Peyer's patch (tissue), 4 donors: ENCODE data around the gene MAD1L1. TPM values are rescaled to one million over a fixed set of nuclear protein-coding genes. Genes with fewer than 3 reads are reported as not detected.

Source experiments
- DNase-seq, 3 donors: peaks; one replicate each; pipeline ENCODE4 v3.0.0-alpha.2; 2017 to 2019
- H3K27ac ChIP-seq, 4 donors: fragments of 200-600 bp; sonication (generic); one replicate each; pipeline ENCODE4 v1.5.1; 2016 to 2019
- H3K27me3 ChIP-seq, 2 donors: fragments of 200-600 bp; sonication (generic); one replicate each; pipeline ENCODE4 v1.5.1; 2019
- H3K36me3 ChIP-seq, 3 donors: fragments of 200-600 bp; sonication (generic); one replicate each; pipeline ENCODE4 v1.5.1; 2016 to 2019
- H3K4me1 ChIP-seq, 4 donors: fragments of 200-600 bp; sonication (generic); one replicate each; pipeline ENCODE4 v1.5.1; 2016 to 2019
- H3K4me3 ChIP-seq, 4 donors: fragments of 200-600 bp; sonication (generic); 1 replicate in 3 of 4; 2 replicates in 1 of 4; pipeline ENCODE4 v1.5.1; 2016 to 2019; ENCODE audit warnings: mild to moderate bottlenecking in 1 of 4
- H3K9me3 ChIP-seq, 4 donors: fragments of 200-600 bp; sonication (generic); one replicate each; pipeline ENCODE4 v1.5.1; 2016 to 2019; ENCODE audit warnings: mild to moderate bottlenecking in 1 of 4
- POLR2A ChIP-seq, 2 donors: fragments of 450-650 bp; IDR thresholded peaks; one replicate each; pipeline ENCODE4 v1.5.1; 2017; ENCODE audit warnings: antibody characterized with exemption in 2 of 2, mild to moderate bottlenecking in 2 of 2, moderate library complexity in 2 of 2
- total RNA-seq, 4 donors: library from RNA; depleted of rRNA; stranded (reverse); fragments of >200 nt; gene quantifications; one replicate each; pipeline ENCODE4 v1.1.0, GENCODE V29; 2016
- TF ChIP-seq, protein P1 (sequence below), 6 experiments: fragments of 450-650 bp in 4 of 6; fragments of 200-600 bp in 2 of 6; sonication (generic) in 1 of 6; IDR thresholded peaks; one replicate each; pipeline ENCODE4 v1.5.1; 2017 to 2019; ENCODE audit warnings: antibody characterized with exemption in 6 of 6, mild to moderate bottlenecking in 3 of 6, moderate library complexity in 1 of 6

Gene MAD1L1
- total RNA-seq, 4 donors from 2014 or later, result 43.9 to 417 (median 59.1) TPM

DNA sequence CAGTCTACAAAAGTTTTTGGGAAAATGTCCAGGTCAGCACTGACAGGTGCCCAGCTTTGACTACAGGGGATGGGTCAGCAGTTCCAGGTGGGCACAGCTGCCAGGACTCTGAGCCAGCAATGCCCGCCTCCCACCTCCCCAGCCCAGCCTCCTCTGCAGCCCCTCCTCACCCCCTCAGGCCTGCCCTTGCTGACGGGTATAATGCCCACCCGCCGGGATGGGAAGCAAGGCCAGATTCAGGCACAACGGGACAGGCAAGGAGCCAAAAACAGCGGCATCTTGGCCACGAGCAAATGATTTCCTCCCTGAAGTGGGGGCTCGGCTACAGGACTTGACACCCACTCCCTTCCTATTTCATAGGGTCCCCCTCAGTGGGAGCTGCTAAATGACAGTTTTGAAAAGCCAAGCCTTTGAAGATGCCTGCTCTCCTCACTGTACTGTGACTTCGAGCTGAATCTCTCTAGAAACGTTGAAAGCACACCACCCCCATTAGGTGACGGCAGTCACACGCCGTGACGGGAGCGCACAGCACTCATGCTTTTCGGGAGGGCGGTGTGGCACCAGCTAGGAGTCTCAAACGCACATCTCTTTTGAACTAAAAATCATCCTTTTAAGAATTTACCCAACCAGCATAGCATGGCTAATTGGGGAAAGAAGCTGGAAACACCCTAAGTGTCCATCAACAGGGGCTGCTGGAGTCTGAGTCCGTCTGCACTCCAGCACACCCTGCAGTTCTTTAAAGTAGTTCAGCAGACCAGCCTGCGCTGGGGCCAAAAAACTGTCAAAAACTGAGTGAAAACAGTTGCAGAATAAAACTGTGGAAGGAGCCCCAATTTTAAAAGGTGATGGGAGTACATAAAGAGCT, 29.6 kb downstream of the MAD1L1 start:
- TF ChIP-seq POLR2A (IDR thresholded peaks at IDR 0.05), result no peak
- TF ChIP-seq, protein P1, sequence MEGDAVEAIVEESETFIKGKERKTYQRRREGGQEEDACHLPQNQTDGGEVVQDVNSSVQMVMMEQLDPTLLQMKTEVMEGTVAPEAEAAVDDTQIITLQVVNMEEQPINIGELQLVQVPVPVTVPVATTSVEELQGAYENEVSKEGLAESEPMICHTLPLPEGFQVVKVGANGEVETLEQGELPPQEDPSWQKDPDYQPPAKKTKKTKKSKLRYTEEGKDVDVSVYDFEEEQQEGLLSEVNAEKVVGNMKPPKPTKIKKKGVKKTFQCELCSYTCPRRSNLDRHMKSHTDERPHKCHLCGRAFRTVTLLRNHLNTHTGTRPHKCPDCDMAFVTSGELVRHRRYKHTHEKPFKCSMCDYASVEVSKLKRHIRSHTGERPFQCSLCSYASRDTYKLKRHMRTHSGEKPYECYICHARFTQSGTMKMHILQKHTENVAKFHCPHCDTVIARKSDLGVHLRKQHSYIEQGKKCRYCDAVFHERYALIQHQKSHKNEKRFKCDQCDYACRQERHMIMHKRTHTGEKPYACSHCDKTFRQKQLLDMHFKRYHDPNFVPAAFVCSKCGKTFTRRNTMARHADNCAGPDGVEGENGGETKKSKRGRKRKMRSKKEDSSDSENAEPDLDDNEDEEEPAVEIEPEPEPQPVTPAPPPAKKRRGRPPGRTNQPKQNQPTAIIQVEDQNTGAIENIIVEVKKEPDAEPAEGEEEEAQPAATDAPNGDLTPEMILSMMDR (IDR thresholded peaks at IDR 0.05), result no peak
- no peak overlapping the region for H3K4me3 ChIP-seq
- H3K9me3 ChIP-seq, result no peaks in the 10 kb centered on the region
- DNase-seq, result peak in 1 of 3 donors; percentile 32
- no peaks in the 10 kb centered on the region for H3K27me3 ChIP-seq
- no peaks in the 10 kb centered on the region for H3K4me1 ChIP-seq
- peaks cover 0 to 36% (median 0%) of the 10 kb centered on the region in 3 donors for H3K36me3 ChIP-seq
- H3K27ac ChIP-seq, result no peak overlapping the region

DNA sequence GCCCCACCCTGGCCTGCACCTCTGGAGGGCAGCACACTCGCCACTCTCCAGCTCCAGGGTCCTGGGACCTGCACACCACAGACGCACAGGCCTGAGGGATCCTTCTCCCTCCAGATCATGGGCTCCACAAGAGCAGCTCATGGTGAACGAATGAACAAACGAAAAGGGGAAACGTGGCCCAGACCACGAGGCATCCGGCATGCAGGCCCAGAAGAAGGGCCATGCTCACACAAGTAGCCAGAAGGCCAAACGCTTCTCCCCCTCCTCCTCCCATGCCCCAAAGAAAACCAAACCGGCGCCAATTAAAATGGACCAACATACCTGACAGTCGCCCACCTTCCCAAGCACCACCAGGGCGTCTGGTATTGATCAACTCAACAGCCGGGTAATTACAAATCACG, 30.4 kb downstream of the MAD1L1 start:
- H3K27me3 ChIP-seq, result no peaks in the 10 kb centered on the region
- peaks cover 0 to 33% (median 0%) of the 10 kb centered on the region in 3 donors for H3K36me3 ChIP-seq
- H3K9me3 ChIP-seq, result no peaks in the 10 kb centered on the region
- H3K27ac ChIP-seq, result no peak overlapping the region
- H3K4me1 ChIP-seq, result no peaks in the 10 kb centered on the region
- H3K4me3 ChIP-seq, result no peak overlapping the region
- no peak for DNase-seq
- TF ChIP-seq, protein P1 (IDR thresholded peaks at IDR 0.05), result no peak
- TF ChIP-seq POLR2A (IDR thresholded peaks at IDR 0.05), result no peak

DNA sequence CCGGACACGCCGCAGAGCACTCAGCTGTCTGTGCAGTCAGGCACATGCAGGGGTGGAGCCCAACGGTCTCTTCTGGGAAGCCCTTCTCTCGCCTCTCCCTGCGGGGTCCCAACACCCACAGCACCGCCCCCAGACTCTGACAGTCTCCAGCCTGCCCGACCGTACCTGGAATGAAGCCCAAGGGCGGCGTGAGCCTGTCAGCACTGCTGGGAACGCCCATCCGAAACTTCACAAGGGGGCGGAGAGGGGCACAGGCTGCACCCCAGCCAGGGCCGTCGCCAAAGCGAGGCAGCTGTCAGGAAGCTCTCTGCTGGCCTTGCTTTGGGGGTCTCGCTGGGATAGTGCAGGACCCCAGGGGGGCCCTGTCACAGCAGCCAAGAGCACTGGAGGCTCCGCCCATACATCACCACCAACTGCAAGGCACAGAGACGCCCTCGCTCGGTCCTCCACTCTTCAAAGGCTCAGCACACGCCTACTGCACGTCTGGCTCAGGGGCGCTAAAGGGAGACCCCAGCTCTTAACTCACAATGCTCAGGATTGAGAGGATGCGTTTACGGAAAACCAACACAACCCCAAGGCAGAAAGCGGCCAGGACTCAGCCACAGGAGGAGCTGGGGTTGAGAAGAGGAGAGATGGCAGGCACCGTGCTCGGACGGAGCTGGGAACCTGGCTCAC, 30.9 kb downstream of the MAD1L1 start:
- Histone ChIP-seq H3K4me3 (no peak overlapping the region), H3K27me3 (no peaks in the 10 kb centered on the region), H3K36me3 (peaks cover 0 to 28% (median 0%) of the 10 kb centered on the region in 3 donors), H3K9me3 (no peaks in the 10 kb centered on the region), H3K4me1 (no peaks in the 10 kb centered on the region), H3K27ac (no peak overlapping the region)
- peak in 1 of 3 donors; percentile 44 for DNase-seq
- TF ChIP-seq POLR2A (IDR thresholded peaks at IDR 0.05), result no peak
- TF ChIP-seq, protein P1 (IDR thresholded peaks at IDR 0.05), result no peak

DNA sequence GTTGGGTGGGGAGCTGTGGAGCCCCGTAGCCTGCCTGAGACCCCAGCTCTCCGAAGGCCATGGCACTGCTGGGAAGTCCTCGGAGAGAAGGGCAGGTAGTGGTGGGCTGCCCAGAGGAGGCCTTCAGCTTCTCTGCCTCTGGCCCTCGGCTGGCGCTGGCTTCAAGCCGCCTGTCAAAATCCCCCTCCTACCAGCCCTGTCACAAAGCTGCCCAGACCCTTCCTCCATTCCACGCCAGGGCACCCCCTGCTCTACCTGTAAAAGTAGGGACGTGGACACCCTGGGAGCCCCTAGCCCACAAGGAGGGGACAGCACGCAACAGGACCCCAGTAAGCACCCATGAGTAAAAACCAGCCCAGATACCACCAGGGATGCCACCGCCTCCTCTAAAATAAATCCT, 31.6 kb downstream of the MAD1L1 start:
- Histone ChIP-seq H3K27ac (no peak overlapping the region), H3K4me1 (no peaks in the 10 kb centered on the region), H3K27me3 (no peaks in the 10 kb centered on the region), H3K4me3 (no peak overlapping the region), H3K9me3 (no peaks in the 10 kb centered on the region), H3K36me3 (peaks cover 0 to 26% (median 0%) of the 10 kb centered on the region in 3 donors)
- no peak for TF ChIP-seq POLR2A (IDR thresholded peaks at IDR 0.05)
- TF ChIP-seq, protein P1 (IDR thresholded peaks at IDR 0.05), result no peak
- peak in 1 of 3 donors; percentile 43 for DNase-seq

DNA sequence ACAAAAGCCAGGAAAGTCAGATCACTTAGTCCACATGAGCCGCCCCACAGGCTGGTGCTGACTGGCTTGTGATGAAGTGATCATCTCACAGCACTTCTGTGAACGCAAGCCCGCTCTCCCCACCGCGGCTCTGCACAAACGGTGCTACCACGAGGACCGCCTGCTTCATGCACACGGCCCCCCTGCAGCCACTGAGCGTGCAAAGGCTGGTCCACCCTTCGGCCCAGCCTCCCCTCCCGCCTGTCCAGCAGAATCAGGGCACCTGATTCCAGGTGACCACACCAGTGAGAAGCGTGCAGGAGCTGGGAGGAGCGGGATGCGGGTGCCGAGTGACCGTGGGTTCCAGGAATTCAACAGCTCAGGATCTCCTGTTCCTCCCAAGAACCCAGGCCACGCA, 32.2 kb downstream of the MAD1L1 start:
- Histone ChIP-seq H3K4me3 (no peak overlapping the region), H3K4me1 (no peaks in the 10 kb centered on the region), H3K36me3 (peaks cover 0 to 26% (median 0%) of the 10 kb centered on the region in 3 donors), H3K9me3 (peaks cover 0 to 1% (median 0%) of the 10 kb centered on the region in 4 donors), H3K27ac (no peak overlapping the region), H3K27me3 (no peaks in the 10 kb centered on the region)
- TF ChIP-seq POLR2A (IDR thresholded peaks at IDR 0.05), result no peak
- TF ChIP-seq, protein P1 (IDR thresholded peaks at IDR 0.05), result no peak
- DNase-seq, result no peak
